Kidney epithelial cell (primary cell): ENCODE results near the gene SRGAP3. TPM values are rescaled to one million over a fixed set of nuclear protein-coding genes. Genes with fewer than 3 reads are reported as not detected.

Source experiments
- DNase-seq: peaks from one replicate; pipeline ENCODE4 v3.0.0-alpha.2; 2010; ENCODE audit warnings: low read depth
- H3K27me3 ChIP-seq: 2 replicates; pipeline ENCODE4 v1.6.0; 2011; ENCODE audit warnings: low read length; ENCODE audit not compliant: control insufficient read depth, insufficient read depth
- H3K36me3 ChIP-seq: 2 replicates; pipeline ENCODE4 v1.5.1; 2011; ENCODE audit warnings: low read length; ENCODE audit not compliant: control insufficient read depth, insufficient read depth
- H3K4me3 ChIP-seq: 2 replicates; pipeline ENCODE4 v1.5.1; 2011; ENCODE audit warnings: low read depth, mild to moderate bottlenecking, control low read depth, low read length
- total RNA-seq: library from RNA; depleted of rRNA; stranded (reverse); fragments of >200 nt; gene quantifications from 2 replicates; pipeline ENCODE4 v1.2.3, GENCODE V29; 2015
- TF ChIP-seq, protein P1 (sequence below): IDR thresholded peaks from 2 replicates; pipeline ENCODE4 v1.5.1; 2011; ENCODE audit warnings: mild to moderate bottlenecking, moderate library complexity, low read length, control low read depth, inconsistent platforms; ENCODE audit not compliant: insufficient read depth, poor library complexity, severe bottlenecking

The SRGAP3 gene
- total RNA-seq, 1 donor from 2014 or later: 4.9 TPM

- DNase-seq: peak; percentile 55
- TF ChIP-seq, protein P1, sequence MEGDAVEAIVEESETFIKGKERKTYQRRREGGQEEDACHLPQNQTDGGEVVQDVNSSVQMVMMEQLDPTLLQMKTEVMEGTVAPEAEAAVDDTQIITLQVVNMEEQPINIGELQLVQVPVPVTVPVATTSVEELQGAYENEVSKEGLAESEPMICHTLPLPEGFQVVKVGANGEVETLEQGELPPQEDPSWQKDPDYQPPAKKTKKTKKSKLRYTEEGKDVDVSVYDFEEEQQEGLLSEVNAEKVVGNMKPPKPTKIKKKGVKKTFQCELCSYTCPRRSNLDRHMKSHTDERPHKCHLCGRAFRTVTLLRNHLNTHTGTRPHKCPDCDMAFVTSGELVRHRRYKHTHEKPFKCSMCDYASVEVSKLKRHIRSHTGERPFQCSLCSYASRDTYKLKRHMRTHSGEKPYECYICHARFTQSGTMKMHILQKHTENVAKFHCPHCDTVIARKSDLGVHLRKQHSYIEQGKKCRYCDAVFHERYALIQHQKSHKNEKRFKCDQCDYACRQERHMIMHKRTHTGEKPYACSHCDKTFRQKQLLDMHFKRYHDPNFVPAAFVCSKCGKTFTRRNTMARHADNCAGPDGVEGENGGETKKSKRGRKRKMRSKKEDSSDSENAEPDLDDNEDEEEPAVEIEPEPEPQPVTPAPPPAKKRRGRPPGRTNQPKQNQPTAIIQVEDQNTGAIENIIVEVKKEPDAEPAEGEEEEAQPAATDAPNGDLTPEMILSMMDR: no peak
- Histone ChIP-seq H3K27me3 (peaks cover 5% of the 10 kb centered on the region), H3K4me3 (no peak overlapping the region), H3K36me3 (no peaks in the 10 kb centered on the region)
Observed at GRCh38 chr3:8964436-8965370, 284.7 kb downstream of the SRGAP3 start.

GRCh38 chr3:8963137-8963853 is 286.2 kb downstream of the SRGAP3 start, which contains the start of gene RAD18:
RAD18 (minus strand) TSS chr3:8963472; CDS start chr3:8963385, 87 bp downstream.
- peak; percentile 61 for DNase-seq
- TF ChIP-seq, protein P1: no peak
- H3K27me3 ChIP-seq: peaks cover 3% of the 10 kb centered on the region
- H3K36me3 ChIP-seq: no peaks in the 10 kb centered on the region
- peak within 1 kb of the TSS; percentile 81 for H3K4me3 ChIP-seq

DNA sequence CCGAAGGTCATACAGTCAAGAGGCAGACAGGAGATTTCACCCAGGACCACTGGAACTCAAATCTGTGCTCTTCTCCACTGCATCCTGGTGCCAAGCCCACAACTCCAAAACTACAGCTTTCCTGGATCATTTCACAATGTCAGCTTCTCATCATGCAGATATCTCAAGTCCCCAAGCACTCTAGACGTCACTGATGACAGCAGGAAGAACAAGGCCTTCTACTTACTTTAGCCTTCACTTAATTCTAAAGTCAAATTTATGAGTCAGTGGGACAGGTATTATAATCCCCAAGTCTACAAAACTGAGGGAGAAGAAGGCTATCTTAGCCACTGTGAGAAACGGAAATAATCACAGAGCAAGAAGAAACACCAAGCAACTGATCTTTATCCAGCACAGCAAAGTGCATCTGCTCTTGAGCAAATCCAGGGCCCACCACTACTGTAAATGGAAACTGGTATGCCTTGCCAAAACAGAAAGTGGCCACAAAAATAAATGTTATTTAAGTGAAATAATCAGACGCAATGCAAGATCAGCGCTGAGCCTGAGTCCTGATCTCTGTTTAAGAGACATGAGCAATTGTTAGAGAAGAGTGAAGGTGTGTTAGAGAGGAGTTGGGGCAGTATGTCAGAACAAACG is 287.1 kb downstream of the SRGAP3 start:
- no peaks in the 10 kb centered on the region for H3K36me3 ChIP-seq
- H3K27me3 ChIP-seq: no peaks in the 10 kb centered on the region
- peak overlapping the region; percentile 81 for H3K4me3 ChIP-seq
- DNase-seq: no peak
- TF ChIP-seq, protein P1: no peak

DNA sequence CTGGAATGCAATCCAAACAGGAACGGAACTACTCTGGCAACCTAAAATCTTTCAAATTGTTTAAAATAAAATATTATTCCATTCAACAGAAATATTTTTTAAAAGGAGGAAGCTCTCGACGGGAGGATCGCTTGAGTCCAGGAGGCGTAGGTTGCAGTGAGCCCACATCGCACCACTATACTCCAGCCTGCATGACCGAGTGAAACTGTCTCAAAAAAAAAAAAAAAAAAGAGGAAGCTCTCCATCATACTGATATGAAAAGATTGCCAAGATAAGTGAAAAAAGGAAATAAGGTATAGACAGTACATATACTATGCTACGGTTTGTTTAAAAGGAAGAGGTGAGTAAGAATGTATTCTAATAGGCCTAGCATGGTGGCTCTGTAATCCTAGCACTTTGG is 289.8 kb downstream of the SRGAP3 start:
- DNase-seq: no peak
- H3K4me3 ChIP-seq: no peak overlapping the region
- no peaks in the 10 kb centered on the region for H3K36me3 ChIP-seq
- TF ChIP-seq, protein P1: no peak
- H3K27me3 ChIP-seq: no peaks in the 10 kb centered on the region

DNA sequence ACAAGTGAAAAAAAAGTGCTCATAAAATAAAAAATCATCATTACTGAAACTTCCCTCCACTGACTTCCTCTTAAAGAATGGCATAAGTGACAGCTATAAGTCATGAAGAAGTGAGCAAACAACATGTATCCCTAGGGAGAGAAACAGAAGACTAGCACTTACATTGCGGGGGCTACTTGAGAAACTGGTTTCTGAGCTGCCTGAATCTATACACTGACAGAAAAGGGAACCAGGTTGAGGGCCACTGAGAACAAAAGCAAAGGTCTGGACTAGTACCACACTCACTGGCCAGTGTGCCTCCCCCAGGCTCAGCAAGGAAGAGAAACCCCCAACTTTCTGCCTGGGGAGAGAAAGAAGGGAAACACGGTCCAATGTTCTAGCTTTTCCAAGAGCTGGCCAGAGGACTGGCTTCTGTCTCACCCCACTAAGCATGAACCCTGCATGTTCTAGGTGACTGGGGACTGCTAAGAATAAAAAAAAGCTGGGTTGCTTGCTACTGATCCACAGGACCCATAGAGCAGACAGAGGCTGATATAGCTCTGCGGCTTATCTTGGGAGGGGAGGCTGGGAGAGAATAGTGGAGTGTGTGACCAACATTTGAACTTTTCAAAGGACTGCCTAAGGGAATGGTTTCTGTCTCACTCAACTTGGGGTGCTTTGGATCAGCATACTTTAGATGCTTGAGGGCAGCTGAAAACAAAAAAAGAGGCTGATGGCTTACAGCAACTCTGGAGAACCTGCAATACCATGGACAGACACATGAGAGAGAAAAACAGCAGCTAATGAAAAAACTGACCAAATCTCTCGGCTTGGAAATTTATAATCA is 294.3 kb downstream of the SRGAP3 start:
- DNase-seq: no peak
- TF ChIP-seq, protein P1: no peak
- H3K36me3 ChIP-seq: no peaks in the 10 kb centered on the region
- H3K4me3 ChIP-seq: no peak overlapping the region
- H3K27me3 ChIP-seq: no peaks in the 10 kb centered on the region
